H9 (cell line): ENCODE measurements around the gene GSS. TPM values are rescaled to one million over a fixed set of nuclear protein-coding genes. Genes with fewer than 3 reads are reported as not detected.

Experiments
- DNase-seq: peaks from one replicate; pipeline ENCODE4 v3.0.0-alpha.2; 2017
- H2AFZ ChIP-seq: one replicate; pipeline ENCODE4 v1.6.1; 2013; ENCODE audit warnings: mild to moderate bottlenecking, low read length, control low read depth, moderate library complexity
- H2AK5ac ChIP-seq: 2 replicates; pipeline ENCODE4 v1.6.1; 2013; ENCODE audit warnings: low read length, control low read depth, mixed read lengths; ENCODE audit not compliant: insufficient read length
- H2BK120ac ChIP-seq: one replicate; pipeline ENCODE4 v1.6.1; 2013; ENCODE audit warnings: low read depth, mild to moderate bottlenecking, low read length, control low read depth, inconsistent platforms; ENCODE audit not compliant: poor library complexity, severe bottlenecking
- H2BK12ac ChIP-seq: 2 replicates; pipeline ENCODE4 v1.6.1; 2013; ENCODE audit warnings: low read length, control low read depth, mixed read lengths, low read depth; ENCODE audit not compliant: insufficient read length
- H2BK15ac ChIP-seq: 2 replicates; pipeline ENCODE4 v1.6.1; 2013; ENCODE audit warnings: low read depth, low read length, control low read depth
- H2BK20ac ChIP-seq: one replicate; pipeline ENCODE4 v1.6.1; 2013; ENCODE audit warnings: low read depth, mild to moderate bottlenecking, low read length, control low read depth, inconsistent platforms; ENCODE audit not compliant: poor library complexity, severe bottlenecking
- H2BK5ac ChIP-seq: 2 replicates; pipeline ENCODE4 v1.6.1; 2013; ENCODE audit warnings: low read length, control low read depth, mixed read lengths; ENCODE audit not compliant: insufficient read length
- H3K14ac ChIP-seq: 2 replicates; pipeline ENCODE4 v1.6.1; 2013; ENCODE audit warnings: low read length, control low read depth; ENCODE audit not compliant: insufficient read depth
- H3K18ac ChIP-seq: 2 replicates; pipeline ENCODE4 v1.6.1; 2013; ENCODE audit warnings: low read depth, mild to moderate bottlenecking, mixed read lengths, low read length, control low read depth; ENCODE audit not compliant: insufficient read length
- H3K23ac ChIP-seq: 2 replicates; pipeline ENCODE4 v1.6.1; 2013; ENCODE audit warnings: low read length, control low read depth, mixed read lengths, low read depth; ENCODE audit not compliant: insufficient read length
- H3K23me2 ChIP-seq: 2 replicates; pipeline ENCODE4 v1.6.1; 2013; ENCODE audit warnings: low read depth, mild to moderate bottlenecking, mixed read lengths, low read length, control low read depth; ENCODE audit not compliant: insufficient read length, poor library complexity, severe bottlenecking
- H3K27ac ChIP-seq: 2 replicates; pipeline ENCODE4 v1.5.1; 2013; ENCODE audit warnings: low read length, control low read depth, mixed read lengths, low read depth; ENCODE audit not compliant: insufficient read length
- H3K27me3 ChIP-seq: 2 replicates; pipeline ENCODE4 v1.6.1; 2013; ENCODE audit warnings: low read length, control low read depth, inconsistent platforms; ENCODE audit not compliant: insufficient read depth
- H3K4ac ChIP-seq: 2 replicates; pipeline ENCODE4 v1.6.1; 2013; ENCODE audit warnings: low read depth, mild to moderate bottlenecking, control low read depth, inconsistent platforms, low read length, moderate library complexity
- H3K4me1 ChIP-seq: 2 replicates; pipeline ENCODE4 v1.6.1; 2013; ENCODE audit warnings: low read length, control low read depth, inconsistent platforms; ENCODE audit not compliant: insufficient read depth
- H3K4me2 ChIP-seq: 2 replicates; pipeline ENCODE4 v1.6.1; 2013; ENCODE audit warnings: low read length, control low read depth, mixed read lengths; ENCODE audit not compliant: insufficient read length, insufficient read depth
- H3K56ac ChIP-seq: 2 replicates; pipeline ENCODE4 v1.6.1; 2013; ENCODE audit warnings: low read depth, mild to moderate bottlenecking, mixed read lengths, low read length, control low read depth; ENCODE audit not compliant: insufficient read length
- H3K79me1 ChIP-seq: 2 replicates; pipeline ENCODE4 v1.6.1; 2013; ENCODE audit warnings: low read depth, mild to moderate bottlenecking, moderate library complexity, low read length, control low read depth, inconsistent platforms; ENCODE audit not compliant: insufficient read depth, poor library complexity, severe bottlenecking
- H3K79me2 ChIP-seq: 2 replicates; pipeline ENCODE4 v1.6.1; 2013; ENCODE audit warnings: low read length, control low read depth, inconsistent platforms; ENCODE audit not compliant: insufficient read depth
- H3K9ac ChIP-seq: 2 replicates; pipeline ENCODE4 v1.6.1; 2013; ENCODE audit warnings: low read length, control low read depth, mixed read lengths; ENCODE audit not compliant: insufficient read length; ENCODE audit errors: extremely low read depth
- H3K9me3 ChIP-seq: one replicate; pipeline ENCODE4 v1.6.1; 2013; ENCODE audit warnings: low read depth, low read length, inconsistent platforms; ENCODE audit not compliant: control insufficient read depth
- H3T11ph ChIP-seq: one replicate; pipeline ENCODE4 v1.6.1; 2013; ENCODE audit warnings: mild to moderate bottlenecking, low read length, control low read depth, inconsistent platforms
- H4K20me1 ChIP-seq: one replicate; pipeline ENCODE4 v1.6.1; 2013; ENCODE audit not compliant: control insufficient read depth, insufficient read length, insufficient read depth
- H4K5ac ChIP-seq: 2 replicates; pipeline ENCODE4 v1.6.1; 2013; ENCODE audit warnings: low read depth, mild to moderate bottlenecking, mixed read lengths, low read length, control low read depth; ENCODE audit not compliant: insufficient read length
- H4K8ac ChIP-seq: replicated peaks from 2 replicates; pipeline ENCODE4 v1.6.1; 2013; ENCODE audit warnings: low read length, control low read depth, mixed read lengths, low read depth; ENCODE audit not compliant: insufficient read length
- H4K91ac ChIP-seq: 2 replicates; pipeline ENCODE4 v1.6.1; 2013; ENCODE audit warnings: low read depth, mild to moderate bottlenecking, moderate library complexity, mixed read lengths, low read length, control low read depth; ENCODE audit not compliant: insufficient read length
- H3K27ac Mint-ChIP-seq, 3 experiments: 2 replicates in 2 of 3; 3 replicates in 1 of 3; pipeline ENCODE4 v1.8.0; 2020 to 2021; ENCODE audit warnings: mixed read lengths in 3 of 3, mild to moderate bottlenecking in 1 of 3, moderate library complexity in 1 of 3
- H3K27me3 Mint-ChIP-seq: 2 replicates; pipeline ENCODE4 v1.8.0; 2021; ENCODE audit warnings: low read depth, mild to moderate bottlenecking, moderate library complexity, mixed read lengths
- H3K36me3 Mint-ChIP-seq, 3 experiments: 2 replicates in 2 of 3; 3 replicates in 1 of 3; pipeline ENCODE4 v1.8.0; 2020 to 2021; ENCODE audit warnings: low read depth in 3 of 3, mixed read lengths in 3 of 3; ENCODE audit not compliant: insufficient read depth in 1 of 3
- H3K4me1 Mint-ChIP-seq, 2 experiments: 2 replicates each; pipeline ENCODE4 v1.8.0; 2020; ENCODE audit warnings: mixed read lengths in 2 of 2
- H3K4me3 Mint-ChIP-seq, 2 experiments: 2 replicates in 1 of 2; 3 replicates in 1 of 2; pipeline ENCODE4 v1.8.0; 2020 to 2021; ENCODE audit warnings: mild to moderate bottlenecking in 2 of 2, mixed read lengths in 2 of 2, moderate library complexity in 1 of 2
- H3K9me3 Mint-ChIP-seq, 2 experiments: 2 replicates in 1 of 2; 3 replicates in 1 of 2; pipeline ENCODE4 v1.8.0; 2020; ENCODE audit warnings: mild to moderate bottlenecking in 2 of 2, mixed read lengths in 2 of 2, moderate library complexity in 1 of 2
- CTCF ChIP-seq: fragments of 200-600 bp; sonication (generic); conservative IDR thresholded peaks from 3 replicates; pipeline ENCODE4 v1.8.0; 2021; ENCODE audit warnings: antibody characterized with exemption, mild to moderate bottlenecking
- WGBS: extraction: QIAGEN DNeasy Blood & Tissue Kit; methylation state at CpG from one replicate; pipeline ENCODE4 v1.1.7; 2013; ENCODE audit warnings: missing lambda C conversion rate, low lambda C conversion rate, mixed read lengths; ENCODE audit not compliant: insufficient read length; ENCODE audit errors: extremely low coverage; 5-methylcytosine and 5-hydroxymethylcytosine counted together
- total RNA-seq: library from RNA; stranded (reverse); gene quantifications from 2 replicates; pipeline ENCODE4 v1.2.1, GENCODE V29; 2021

The GSS gene
- total RNA-seq, 1 experiment from 2014 or later = 48.5 TPM

GRCh38 chr20:34942301-34942700, 13.3 kb downstream of the GSS start:
- Histone ChIP-seq H3K23ac (no peak overlapping the region), H3K18ac (no peak overlapping the region), H2AK5ac (no peak overlapping the region), H3K14ac (no peak overlapping the region), H4K5ac (no peak overlapping the region), H2BK12ac (no peak overlapping the region), H4K91ac (no peak overlapping the region), H3K27me3 (no peaks in the 10 kb centered on the region), H2BK5ac (no peak overlapping the region), H2BK120ac (no peak overlapping the region), H3K4me1 (no peaks in the 10 kb centered on the region), H2AFZ (no peak overlapping the region), H4K20me1 (no peaks in the 10 kb centered on the region), H3K56ac (no peak overlapping the region), H3T11ph (no peak overlapping the region), H3K4ac (no peak overlapping the region), H3K23me2 (no peaks in the 10 kb centered on the region), H3K9ac (no peak overlapping the region), H3K4me2 (no peak overlapping the region), H4K8ac (no peak overlapping the region), H3K27ac (no peak overlapping the region), H2BK15ac (no peak overlapping the region), H2BK20ac (no peak overlapping the region), H3K79me1 (no peaks in the 10 kb centered on the region), H3K9me3 (no peaks in the 10 kb centered on the region), H3K79me2 (no peaks in the 10 kb centered on the region)
- WGBS = no CpG with 5 or more reads among the region's 9 CpGs
- H3K9me3 Mint-ChIP-seq = no peaks in the 10 kb centered on the region
- H3K4me1 Mint-ChIP-seq = peaks cover 0 to under 1% of the 10 kb centered on the region in 2 experiments; a peak in 1 of 4 replicates
- TF ChIP-seq CTCF = no peak
- peaks cover 0 to 43% (median 21%) of the 10 kb centered on the region in 3 experiments; a peak in 6 of 7 replicates for H3K36me3 Mint-ChIP-seq
- no peak for DNase-seq
- no peaks in the 10 kb centered on the region for H3K27me3 Mint-ChIP-seq
- no peak overlapping the region for H3K4me3 Mint-ChIP-seq
- H3K27ac Mint-ChIP-seq = no peak overlapping the region; a peak in 2 of 7 replicates
